SU-DHL-6 (cell line): ENCODE measurements around the gene SLC2A2.

Experiments
- CTCF ChIP-seq: fragments of 200-600 bp; sonication (generic); IDR thresholded peaks from one replicate; pipeline ENCODE4 v1.5.1; 2017; ENCODE audit warnings: antibody characterized with exemption, mild to moderate bottlenecking, low read length, moderate library complexity; ENCODE audit not compliant: insufficient read depth, poor library complexity, severe bottlenecking
- EZH2phosphoT487 ChIP-seq: fragments of 200-600 bp; sonication (generic), shearing (Covaris generic); conservative IDR thresholded peaks from 2 replicates; pipeline ENCODE4 v1.6.1; 2018; ENCODE audit warnings: mild to moderate bottlenecking, antibody characterized with exemption, low read length, moderate library complexity, mixed read lengths

- TF ChIP-seq EZH2phosphoT487: no peak
- no peak for TF ChIP-seq CTCF
Measured at GRCh38 chr3:170991664-170992063, 34.9 kb downstream of the SLC2A2 start.
